HG03064 (cell line): ENCODE data around the gene TMEM121B.

Experiments used
- ATAC-seq: cut with Tn5 transposase; IDR thresholded peaks from one replicate; pipeline ENCODE4 v1.9.1; 2021; ENCODE audit warnings: low read depth; ENCODE audit not compliant: unreplicated experiment

Gene TMEM121B

GRCh38 chr22:17140022-17140421 is 18.9 kb upstream of the TMEM121B start:
- ATAC-seq, result no peak

DNA sequence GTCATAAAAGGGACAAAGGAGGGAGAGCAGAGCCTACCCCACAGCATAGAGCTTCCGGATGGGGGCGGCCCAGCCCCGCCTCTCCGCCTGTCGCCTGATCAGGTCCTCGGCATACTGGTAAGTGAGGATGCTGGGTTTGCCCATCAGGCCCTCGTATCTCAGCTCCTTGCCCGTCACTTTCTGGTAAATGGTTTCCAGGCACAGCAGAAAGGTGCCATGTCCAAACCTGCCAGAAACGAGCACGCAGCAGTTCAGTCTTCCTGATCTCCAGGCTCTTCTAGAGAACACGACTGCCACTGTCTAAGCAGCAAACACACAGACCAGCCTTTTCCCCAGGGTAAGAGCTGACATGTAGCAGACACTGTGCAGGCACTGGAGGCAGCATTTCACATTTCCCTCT is 17.4 kb upstream of the TMEM121B start:
- ATAC-seq, result no peak

DNA sequence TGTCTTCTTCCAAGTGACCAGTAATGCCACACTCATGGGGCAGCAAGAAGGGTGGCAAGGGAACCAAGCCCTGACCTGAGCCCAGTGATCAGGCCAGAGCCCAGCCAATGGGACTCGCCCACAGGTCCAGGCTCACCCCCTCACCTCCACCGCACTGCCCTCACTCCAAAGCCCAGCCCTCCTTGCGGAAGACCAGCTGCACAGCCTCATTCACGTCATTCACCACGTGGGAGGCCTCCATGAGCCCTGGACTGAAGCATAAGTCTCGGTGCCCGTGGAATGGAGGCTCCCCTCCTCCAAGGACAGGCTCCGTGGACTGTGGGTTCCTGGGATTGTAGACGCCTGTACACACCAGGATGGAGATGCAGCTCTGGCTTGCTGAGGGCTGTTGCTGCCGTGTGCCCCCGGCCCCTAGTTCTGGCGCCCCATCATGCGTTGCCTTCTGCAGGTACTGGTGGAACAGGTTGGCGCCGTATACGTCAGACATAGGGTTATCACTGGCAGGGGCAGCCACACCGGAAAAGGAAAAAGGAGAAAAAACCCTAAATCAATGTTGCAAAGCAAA is 16.8 kb upstream of the TMEM121B start:
- ATAC-seq, result no peak

DNA sequence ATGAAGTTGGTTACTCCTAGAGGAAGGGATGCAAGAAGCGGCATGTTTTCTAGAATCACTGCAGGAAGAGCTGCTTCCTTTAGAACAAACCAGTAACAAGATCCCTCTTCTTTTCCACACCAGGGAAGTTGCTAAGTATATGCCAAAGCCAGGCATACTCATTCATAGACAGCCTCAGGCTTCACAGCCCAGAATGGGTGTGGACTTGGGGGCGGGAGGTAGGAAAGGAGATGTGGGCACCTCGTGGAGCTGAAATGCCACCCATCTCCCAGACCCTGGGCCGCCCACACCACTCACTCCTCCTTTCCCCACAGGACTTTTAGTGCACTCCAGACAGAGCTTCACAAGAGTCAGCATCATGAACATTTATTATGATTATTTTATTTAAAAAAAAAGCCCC is 16.0 kb upstream of the TMEM121B start:
- ATAC-seq, result no peak

GRCh38 chr22:17135153-17135760 is 14.1 kb upstream of the TMEM121B start:
- no peak for ATAC-seq

- no peak for ATAC-seq
Observed at GRCh38 chr22:17133137-17133536, 12.0 kb upstream of the TMEM121B start.

DNA sequence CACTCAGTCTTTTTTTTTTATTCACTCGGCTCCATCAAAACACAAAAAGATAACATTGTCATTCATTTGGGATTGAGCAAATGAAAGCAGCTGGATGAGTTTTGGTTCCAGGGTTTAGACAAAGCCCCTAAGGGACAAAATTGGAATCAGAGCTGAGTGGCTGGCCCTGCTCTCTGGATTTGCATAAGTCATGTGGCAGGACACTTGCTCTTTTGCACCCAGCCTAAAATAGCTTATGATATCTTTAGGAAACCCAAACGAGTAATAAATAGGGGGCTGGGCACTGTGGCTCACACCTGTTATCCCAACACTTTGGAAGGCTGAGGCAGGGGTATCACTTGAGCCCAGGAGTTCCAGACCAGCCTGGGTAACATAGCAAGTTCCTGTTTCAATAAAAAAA is 11.0 kb upstream of the TMEM121B start:
- no peak for ATAC-seq

- no peak for ATAC-seq
Observed at GRCh38 chr22:17131686-17132085, 10.5 kb upstream of the TMEM121B start.

DNA sequence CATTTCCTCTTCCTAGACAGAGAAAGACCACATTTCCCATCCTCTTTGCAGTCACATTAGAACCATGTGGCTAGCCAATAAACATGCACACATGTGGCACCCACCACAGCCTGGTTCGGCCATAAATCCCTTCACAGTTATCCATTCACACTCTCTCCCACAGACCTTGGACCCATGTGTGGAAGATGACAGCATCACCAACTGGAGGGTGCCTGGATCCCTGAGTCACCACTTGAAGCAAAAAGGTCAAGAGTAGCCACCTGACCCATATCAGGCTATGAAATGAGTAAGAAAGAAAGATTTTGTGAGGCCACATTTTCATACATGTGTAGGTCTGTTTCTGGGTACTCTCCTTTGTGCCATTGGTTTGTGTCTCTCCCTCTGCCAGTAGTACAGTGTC is 9.0 kb upstream of the TMEM121B start:
- ATAC-seq, result no peak

- no peak for ATAC-seq
Observed at GRCh38 chr22:17120711-17121232, 388 bp downstream of the TMEM121B start.

GRCh38 chr22:17120281-17120680 is 879 bp downstream of the TMEM121B start:
- no peak for ATAC-seq

DNA sequence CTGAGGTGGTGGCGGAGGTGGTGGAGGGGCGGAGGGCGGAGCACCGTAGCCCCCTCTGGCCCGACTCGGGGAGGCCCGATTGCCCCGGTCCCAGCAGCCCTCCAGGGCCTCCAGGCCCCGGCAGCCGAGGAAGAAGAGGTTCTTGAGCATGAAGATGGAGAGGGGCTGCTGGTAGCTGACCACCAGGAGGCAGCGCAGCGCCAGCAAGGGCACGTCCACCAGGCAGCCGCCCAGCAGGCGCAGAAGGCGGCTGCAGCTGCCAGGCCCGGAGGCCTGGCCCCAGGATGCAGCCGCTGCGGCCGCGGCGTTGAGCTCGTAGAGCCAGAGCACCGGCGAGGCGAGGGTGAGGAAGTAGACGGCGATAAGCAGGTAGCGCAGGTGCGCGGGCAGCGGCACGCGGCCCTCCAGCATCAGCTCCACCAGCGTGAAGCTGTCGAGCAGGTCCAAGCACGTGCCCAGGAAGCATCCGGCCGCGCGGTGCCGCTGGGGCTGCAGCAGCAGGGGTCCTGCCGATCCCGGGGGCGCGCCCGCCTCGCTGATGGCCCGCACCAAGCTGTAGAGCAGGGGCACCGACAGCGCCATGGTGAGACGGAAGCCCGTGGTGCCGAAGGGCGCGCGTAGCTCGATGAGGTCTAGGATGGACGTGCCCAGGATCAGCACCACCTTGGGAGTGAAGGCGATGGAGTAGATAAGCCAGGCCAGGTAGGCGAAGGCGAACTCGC is 1.5 kb downstream of the TMEM121B start:
- no peak for ATAC-seq

GRCh38 chr22:17118342-17118741 is 2.8 kb downstream of the TMEM121B start:
- no peak for ATAC-seq

- no peak for ATAC-seq
Observed at GRCh38 chr22:17117890-17118289, 3.3 kb downstream of the TMEM121B start.

DNA sequence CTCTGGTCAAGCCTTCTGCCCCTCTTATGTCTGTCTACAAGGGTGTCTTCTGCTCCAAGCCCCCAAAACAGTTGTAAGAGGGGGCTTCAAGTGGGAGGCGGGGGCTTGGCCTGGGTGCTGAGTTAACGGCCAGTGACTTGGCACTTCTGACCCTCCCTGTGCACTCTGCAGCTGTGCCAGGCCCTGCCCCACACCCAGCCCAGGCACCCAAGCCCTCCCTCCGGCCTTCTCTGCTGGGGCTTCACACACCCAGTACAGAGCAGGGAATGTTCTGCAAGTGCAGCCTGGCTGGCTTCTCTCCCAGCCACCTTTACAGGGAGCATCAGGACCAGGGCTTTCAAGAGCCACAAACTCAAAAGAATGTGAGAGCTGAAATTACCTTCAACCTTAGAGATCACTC is 3.8 kb downstream of the TMEM121B start:
- ATAC-seq, result no peak

DNA sequence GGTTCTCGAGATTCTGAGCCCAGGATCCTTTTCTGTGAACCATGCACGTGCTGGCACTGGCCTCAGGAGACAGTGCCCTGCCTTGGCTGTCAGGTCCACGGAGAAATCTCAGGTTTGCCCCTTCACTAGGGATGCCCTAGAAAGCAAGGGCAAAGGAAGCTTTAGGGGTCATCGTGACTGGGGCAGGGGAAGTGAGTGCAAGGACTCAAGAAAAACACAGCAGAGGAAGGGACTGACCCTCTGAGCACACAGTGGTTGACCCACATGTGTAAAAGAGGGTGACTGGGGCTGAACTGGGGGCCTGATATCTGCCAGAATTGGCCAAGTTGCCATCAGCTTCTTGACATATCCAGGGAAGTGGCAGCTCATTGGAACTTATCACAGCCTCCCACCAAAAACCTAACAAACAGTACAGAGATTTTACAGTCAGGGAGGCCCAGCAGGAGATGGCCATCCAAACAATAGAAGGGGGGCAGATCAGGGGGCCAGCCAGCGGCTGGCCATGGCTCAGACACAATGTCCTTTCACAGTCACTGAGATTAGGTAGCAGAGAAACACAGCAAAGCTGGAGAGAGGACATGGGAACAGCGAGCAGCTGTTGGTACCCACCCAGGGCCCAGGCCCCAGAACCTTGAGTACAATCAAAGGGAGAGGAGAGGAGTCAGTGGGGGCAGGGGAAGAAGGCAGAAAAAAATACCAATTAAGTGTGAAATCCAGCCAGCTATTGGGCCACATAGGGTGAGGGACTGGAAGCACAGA is 4.4 kb downstream of the TMEM121B start:
- no peak for ATAC-seq

GRCh38 chr22:17115945-17116565 is 5.1 kb downstream of the TMEM121B start:
- ATAC-seq, result no peak

- ATAC-seq, result no peak
Observed at GRCh38 chr22:17115236-17115635, 5.9 kb downstream of the TMEM121B start.

GRCh38 chr22:17114898-17115235 is 6.3 kb downstream of the TMEM121B start:
- ATAC-seq, result no peak

DNA sequence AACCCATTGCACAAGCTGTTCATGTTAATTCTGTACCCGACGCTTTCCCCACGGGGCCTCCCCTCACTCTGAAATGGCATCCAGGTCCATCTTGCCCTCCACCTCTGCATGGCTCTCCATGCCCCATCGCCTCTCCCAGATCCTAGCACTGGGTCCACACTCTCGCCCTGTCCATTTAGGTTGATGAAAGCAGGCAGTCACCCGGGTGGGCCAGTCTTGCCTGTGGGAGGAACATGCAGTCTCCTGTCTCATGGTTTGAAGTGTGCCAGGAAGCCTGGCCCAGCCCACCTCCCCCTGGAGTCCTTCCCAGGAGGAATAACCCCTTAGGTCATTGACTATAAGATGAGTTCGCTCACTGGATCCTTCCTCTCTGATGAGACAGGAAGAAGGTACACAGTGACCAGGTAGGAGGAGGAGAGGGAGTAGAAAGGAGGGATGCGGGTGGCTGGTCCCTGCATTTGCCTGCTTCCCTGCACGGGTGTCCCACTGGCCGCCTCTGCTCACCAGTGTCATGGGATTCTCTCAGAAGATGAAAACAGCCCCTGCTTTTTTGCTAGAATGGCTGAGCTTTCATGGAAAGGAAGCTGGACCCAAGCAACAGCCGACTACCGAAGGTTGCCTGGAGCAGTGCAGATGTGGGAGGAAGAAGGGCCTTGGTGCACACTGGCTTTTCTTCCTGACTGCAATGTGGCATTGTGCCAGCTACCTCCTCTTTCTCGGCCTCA is 6.8 kb downstream of the TMEM121B start:
- no peak for ATAC-seq
